ENCODE results near the gene AKIRIN1.
"Not testable (repeated sequence)": the region's sequence is repeated elsewhere in the genome, so short reads cannot be mapped to it uniquely, and the experiment has no call there.

AKIRIN1 gene

GRCh38 chr1:38990738-38991637 is at the start of gene AKIRIN1:
AKIRIN1 (plus strand) TSS chr1:38991276; CDS start chr1:38991381, 105 bp downstream.
- peak; percentile 93 to 99 (median 94) for DNase-seq (ENCODE audit: low read depth in 4 of 4, low spot score in 1 of 4)

- no peak for DNase-seq (ENCODE audit: low read depth in 4 of 4, low spot score in 1 of 4)
These were observed 49.5 kb upstream of the AKIRIN1 start, which contains the start of gene RHBDL2 for GRCh38 chr1:38941527-38942019. RHBDL2 (minus strand) TSS chr1:38941830; CDS start chr1:38919212, 22,618 bp downstream.

- no peak for DNase-seq (ENCODE audit: low read depth in 4 of 4, low spot score in 1 of 4)
These were observed 48.2 kb upstream of the AKIRIN1 start for GRCh38 chr1:38942664-38943428.

- no peak for DNase-seq (ENCODE audit: low read depth in 4 of 4, low spot score in 1 of 4)
These were observed 46.5 kb upstream of the AKIRIN1 start for GRCh38 chr1:38944547-38944946.

GRCh38 chr1:38950553-38950952 is 40.5 kb upstream of the AKIRIN1 start:
- DNase-seq (ENCODE audit: low read depth in 4 of 4, low spot score in 1 of 4): no peak

- no peak for DNase-seq (ENCODE audit: low read depth in 4 of 4, low spot score in 1 of 4)
These were observed 37.6 kb upstream of the AKIRIN1 start for GRCh38 chr1:38953433-38953860.

- DNase-seq (ENCODE audit: low read depth in 4 of 4, low spot score in 1 of 4): no peak
These were observed 32.1 kb upstream of the AKIRIN1 start for GRCh38 chr1:38958967-38959366.

- no peak for DNase-seq (ENCODE audit: low read depth in 4 of 4, low spot score in 1 of 4)
These were observed 29.0 kb upstream of the AKIRIN1 start for GRCh38 chr1:38962113-38962512.

GRCh38 chr1:38962560-38962959 is 28.5 kb upstream of the AKIRIN1 start:
- no peak for DNase-seq (ENCODE audit: low read depth in 4 of 4, low spot score in 1 of 4)

- no peak for DNase-seq (ENCODE audit: low read depth in 4 of 4, low spot score in 1 of 4)
These were observed 26.9 kb upstream of the AKIRIN1 start for GRCh38 chr1:38964140-38964548.

GRCh38 chr1:38973145-38973544 is 17.9 kb upstream of the AKIRIN1 start:
- DNase-seq (ENCODE audit: low read depth in 4 of 4, low spot score in 1 of 4): not testable (repeated sequence)

- DNase-seq (ENCODE audit: low read depth in 4 of 4, low spot score in 1 of 4): no peak
These were observed 17.2 kb upstream of the AKIRIN1 start for GRCh38 chr1:38973659-38974437.

GRCh38 chr1:38977399-38978244 is 13.5 kb upstream of the AKIRIN1 start:
- peak in 3 of 4 experiments; percentile 2 to 19 (median 6) for DNase-seq (ENCODE audit: low read depth in 4 of 4, low spot score in 1 of 4)

- not testable (repeated sequence) for DNase-seq (ENCODE audit: low read depth in 4 of 4, low spot score in 1 of 4)
These were observed 12.9 kb upstream of the AKIRIN1 start for GRCh38 chr1:38978245-38978542.

- not testable (repeated sequence) for DNase-seq (ENCODE audit: low read depth in 4 of 4, low spot score in 1 of 4)
These were observed 11.7 kb upstream of the AKIRIN1 start for GRCh38 chr1:38979380-38979779.

GRCh38 chr1:38989979-38990378 is 1.1 kb upstream of the AKIRIN1 start:
- no peak for DNase-seq (ENCODE audit: low read depth in 4 of 4, low spot score in 1 of 4)

GRCh38 chr1:38990386-38990737 is 714 bp upstream of the AKIRIN1 start:
- DNase-seq (ENCODE audit: low read depth in 4 of 4, low spot score in 1 of 4): no peak

- DNase-seq (ENCODE audit: low read depth in 4 of 4, low spot score in 1 of 4): peak in 1 of 4 experiments; percentile 7
These were observed 749 bp downstream of the AKIRIN1 start for GRCh38 chr1:38991638-38992411.

GRCh38 chr1:38992412-38993111 is 1.5 kb downstream of the AKIRIN1 start:
- no peak for DNase-seq (ENCODE audit: low read depth in 4 of 4, low spot score in 1 of 4)

Measured in stimulated activated CD4-positive, alpha-beta T cell treated with anti-CD3 and anti-CD28 coated beads, Interleukin-1b, Interleukin-23, amount 100 ng/mL, for 24 hours (primary cell).